Karpas-422 (cell line): Measurements from ENCODE around the gene HSF4. TPM values are rescaled to one million over a fixed set of nuclear protein-coding genes. Genes with fewer than 3 reads are reported as not detected.

Experiments used
- DNase-seq: peaks from one replicate; pipeline ENCODE4 v3.0.0-alpha.2; 2015
- H2AFZ ChIP-seq: fragments of 200-600 bp; sonication (generic); 2 replicates; pipeline ENCODE4 v1.6.1; 2014; ENCODE audit warnings: antibody characterized with exemption, low read length, mixed read lengths
- H3K27ac ChIP-seq: fragments of 200-600 bp; sonication (generic); 2 replicates; pipeline ENCODE4 v1.5.1; 2014; ENCODE audit warnings: mild to moderate bottlenecking, low read length, moderate library complexity
- H3K27me3 ChIP-seq: fragments of 200-600 bp; sonication (generic); 2 replicates; pipeline ENCODE4 v1.6.1; 2014; ENCODE audit warnings: low read length, mixed read lengths
- H3K36me3 ChIP-seq: fragments of 200-600 bp; sonication (generic); 2 replicates; pipeline ENCODE4 v1.6.1; 2014; ENCODE audit warnings: low read length, mixed read lengths; ENCODE audit not compliant: insufficient read depth
- H3K4me1 ChIP-seq: fragments of 200-600 bp; sonication (generic); 2 replicates; pipeline ENCODE4 v1.6.1; 2014; ENCODE audit warnings: mild to moderate bottlenecking, low read length, mixed read lengths
- H3K4me2 ChIP-seq: fragments of 200-600 bp; sonication (generic); 2 replicates; pipeline ENCODE4 v1.6.1; 2014; ENCODE audit warnings: low read length, low read depth, mild to moderate bottlenecking; ENCODE audit not compliant: poor library complexity, severe bottlenecking
- H3K4me3 ChIP-seq: fragments of 200-600 bp; sonication (generic); 2 replicates; pipeline ENCODE4 v1.5.1; 2014; ENCODE audit warnings: mild to moderate bottlenecking, antibody characterized with exemption, low read length, mixed read lengths
- H3K79me2 ChIP-seq: fragments of 200-600 bp; sonication (generic); 2 replicates; pipeline ENCODE4 v1.6.1; 2014; ENCODE audit warnings: mild to moderate bottlenecking, low read length, mixed read lengths
- H3K9ac ChIP-seq: fragments of 200-600 bp; sonication (generic); 2 replicates; pipeline ENCODE4 v1.6.0; 2014; ENCODE audit warnings: low read length
- H3K9me2 ChIP-seq: fragments of 200-600 bp; sonication (generic), shearing (Covaris generic); replicated peaks from 2 replicates; pipeline ENCODE4 v1.6.0; 2014; ENCODE audit warnings: mild to moderate bottlenecking, low read length, moderate library complexity; ENCODE audit not compliant: insufficient read depth
- H3K9me3 ChIP-seq: fragments of 300-700, 200-600 bp; sonication (generic); 2 replicates; pipeline ENCODE4 v1.6.1; 2014; ENCODE audit warnings: low read length, mixed read lengths
- H4K20me1 ChIP-seq: fragments of 200-600 bp; sonication (generic); 2 replicates; pipeline ENCODE4 v1.6.1; 2014; ENCODE audit warnings: mild to moderate bottlenecking, antibody characterized with exemption, low read length, low read depth; ENCODE audit not compliant: insufficient read depth
- total RNA-seq: library from RNA; depleted of rRNA; stranded (reverse); fragments of >200 nt; shearing (Covaris generic); gene quantifications from 2 replicates; pipeline ENCODE4 v1.2.3, GENCODE V29; 2014; ENCODE audit warnings: low replicate concordance

HSF4 gene
- total RNA-seq, 1 experiment from 2014 or later, result 12.4 TPM

GRCh38 chr16:67158637-67159600 lies 5.6 kb upstream of the HSF4 start:
- Histone ChIP-seq H3K27me3 (no peaks in the 10 kb centered on the region), H2AFZ (peak overlapping the region; percentile 97; the same call in 1 of the 2 replicates), H3K9ac (peak overlapping the region; percentile 98), H3K9me3 (no peaks in the 10 kb centered on the region), H3K4me1 (peaks cover 40% of the 10 kb centered on the region), H3K4me2 (peak overlapping the region; percentile 97), H3K79me2 (no peaks in the 10 kb centered on the region), H3K36me3 (no peaks in the 10 kb centered on the region), H3K27ac (no peak overlapping the region), H3K4me3 (peak overlapping the region; percentile 97), H3K9me2 (no peaks in the 10 kb centered on the region), H4K20me1 (peaks cover 39% of the 10 kb centered on the region; the same call in 1 of the 2 replicates)
- DNase-seq, result peak; percentile 83

GRCh38 chr16:67161595-67162058 lies 2.9 kb upstream of the HSF4 start:
- Histone ChIP-seq H3K9ac (no peak overlapping the region), H3K4me2 (no peak overlapping the region), H3K4me3 (no peak overlapping the region), H3K9me2 (no peaks in the 10 kb centered on the region), H3K36me3 (no peaks in the 10 kb centered on the region), H3K27me3 (no peaks in the 10 kb centered on the region), H2AFZ (no peak overlapping the region), H3K9me3 (no peaks in the 10 kb centered on the region), H3K27ac (no peak overlapping the region), H3K79me2 (no peaks in the 10 kb centered on the region), H3K4me1 (peaks cover 36% of the 10 kb centered on the region), H4K20me1 (peaks cover 18% of the 10 kb centered on the region; the same call in 1 of the 2 replicates)
- DNase-seq, result no peak

- H4K20me1 ChIP-seq, result peaks cover 18% of the 10 kb centered on the region; the same call in 1 of the 2 replicates
- no peak overlapping the region for H3K4me2 ChIP-seq
- H3K36me3 ChIP-seq, result no peaks in the 10 kb centered on the region
- H3K9ac ChIP-seq, result no peak overlapping the region
- H3K9me2 ChIP-seq, result no peaks in the 10 kb centered on the region
- H3K27ac ChIP-seq, result no peak overlapping the region
- no peak overlapping the region for H3K4me3 ChIP-seq
- no peaks in the 10 kb centered on the region for H3K9me3 ChIP-seq
- DNase-seq, result no peak
- no peak overlapping the region for H2AFZ ChIP-seq
- peaks cover 36% of the 10 kb centered on the region for H3K4me1 ChIP-seq
- H3K79me2 ChIP-seq, result no peaks in the 10 kb centered on the region
- no peaks in the 10 kb centered on the region for H3K27me3 ChIP-seq
Measured at GRCh38 chr16:67162506-67163163, 1.9 kb upstream of the HSF4 start.

GRCh38 chr16:67163164-67163998 lies 1.2 kb upstream of the HSF4 start:
- Histone ChIP-seq H3K4me1 (peaks cover 34% of the 10 kb centered on the region), H3K4me2 (peak overlapping the region; percentile 38), H3K27me3 (no peaks in the 10 kb centered on the region), H2AFZ (no peak overlapping the region), H3K27ac (no peak overlapping the region), H3K36me3 (no peaks in the 10 kb centered on the region), H3K4me3 (peak overlapping the region; percentile 25; the same call in 1 of the 2 replicates), H3K9me3 (no peaks in the 10 kb centered on the region), H3K9ac (no peak overlapping the region), H3K79me2 (no peaks in the 10 kb centered on the region), H3K9me2 (no peaks in the 10 kb centered on the region), H4K20me1 (peaks cover 18% of the 10 kb centered on the region; the same call in 1 of the 2 replicates)
- no peak for DNase-seq

GRCh38 chr16:67163999-67164558 lies 466 bp upstream of the HSF4 start:
- H3K27me3 ChIP-seq, result no peaks in the 10 kb centered on the region
- H3K9ac ChIP-seq, result no peak overlapping the region
- peak overlapping the region; percentile 38 for H3K4me2 ChIP-seq
- DNase-seq, result no peak
- H3K79me2 ChIP-seq, result no peaks in the 10 kb centered on the region
- no peak overlapping the region for H2AFZ ChIP-seq
- no peaks in the 10 kb centered on the region for H3K9me3 ChIP-seq
- H4K20me1 ChIP-seq, result peaks cover 15% of the 10 kb centered on the region; the same call in 1 of the 2 replicates
- no peak overlapping the region for H3K4me3 ChIP-seq
- H3K36me3 ChIP-seq, result no peaks in the 10 kb centered on the region
- H3K4me1 ChIP-seq, result peaks cover 27% of the 10 kb centered on the region
- H3K27ac ChIP-seq, result no peak overlapping the region
- no peaks in the 10 kb centered on the region for H3K9me2 ChIP-seq

- no peaks in the 10 kb centered on the region for H3K9me2 ChIP-seq
- no peak overlapping the region for H3K27ac ChIP-seq
- no peaks in the 10 kb centered on the region for H3K36me3 ChIP-seq
- peaks cover 24% of the 10 kb centered on the region for H3K4me1 ChIP-seq
- no peak overlapping the region for H2AFZ ChIP-seq
- H3K27me3 ChIP-seq, result no peaks in the 10 kb centered on the region
- H3K9me3 ChIP-seq, result no peaks in the 10 kb centered on the region
- no peak overlapping the region for H3K4me2 ChIP-seq
- no peak overlapping the region for H3K9ac ChIP-seq
- DNase-seq, result no peak
- H4K20me1 ChIP-seq, result 0 out of 2 replicates have a peak, but pooled peaks cover 10% of the 10 kb centered on the region
- H3K79me2 ChIP-seq, result no peaks in the 10 kb centered on the region
- H3K4me3 ChIP-seq, result no peak overlapping the region
Measured at GRCh38 chr16:67165121-67166078, 855 bp downstream of the HSF4 start.

- Histone ChIP-seq H3K9me3 (no peaks in the 10 kb centered on the region), H3K9ac (no peak overlapping the region), H4K20me1 (0 out of 2 replicates have a peak, but pooled peaks cover 10% of the 10 kb centered on the region), H3K79me2 (no peaks in the 10 kb centered on the region), H3K4me2 (no peak overlapping the region), H3K4me1 (peaks cover 18% of the 10 kb centered on the region), H2AFZ (no peak overlapping the region), H3K9me2 (no peaks in the 10 kb centered on the region), H3K27me3 (no peaks in the 10 kb centered on the region), H3K4me3 (no peak overlapping the region), H3K27ac (no peak overlapping the region), H3K36me3 (no peaks in the 10 kb centered on the region)
- DNase-seq, result no peak
Measured at GRCh38 chr16:67166110-67166547, 1.6 kb downstream of the HSF4 start.
